NCI-H2081 (cell line): Measurements from ENCODE around the gene MTRR.
"Not testable (repeated sequence)": the region's sequence is repeated elsewhere in the genome, so short reads cannot be mapped to it uniquely, and the experiment has no call there.

Experiments used
- DNase-seq, 2 experiments: peaks; one replicate each; lab custom pipeline; 2025; lab: John Stamatoyannopoulos, UW

The MTRR gene

DNA sequence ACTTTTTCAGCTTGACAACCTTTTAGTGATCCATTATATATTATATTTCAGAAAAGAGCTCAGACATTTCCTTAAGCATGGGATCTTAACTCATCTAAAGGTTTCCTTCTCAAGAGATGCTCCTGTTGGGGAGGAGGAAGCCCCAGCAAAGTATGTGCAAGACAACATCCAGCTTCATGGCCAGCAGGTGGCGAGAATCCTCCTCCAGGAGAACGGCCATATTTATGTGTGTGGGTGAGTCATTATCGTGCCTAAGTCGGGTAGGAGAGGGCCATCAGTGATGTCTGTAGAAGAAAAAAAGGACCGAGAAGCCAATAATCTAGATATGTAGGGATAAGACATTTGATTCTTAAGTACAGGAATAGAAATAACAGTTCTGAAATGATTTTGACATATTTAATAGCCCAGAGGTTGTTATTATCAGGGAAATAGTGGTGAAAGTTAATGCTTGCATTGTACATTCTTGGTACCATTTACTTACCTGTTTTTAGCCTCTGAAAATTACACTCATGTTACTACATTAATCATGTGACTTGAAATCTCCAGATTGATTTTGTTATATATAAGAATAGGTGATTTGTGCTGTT lies 28.2 kb downstream of the MTRR start:
- peak; percentile 42 to 60 for DNase-seq

DNA sequence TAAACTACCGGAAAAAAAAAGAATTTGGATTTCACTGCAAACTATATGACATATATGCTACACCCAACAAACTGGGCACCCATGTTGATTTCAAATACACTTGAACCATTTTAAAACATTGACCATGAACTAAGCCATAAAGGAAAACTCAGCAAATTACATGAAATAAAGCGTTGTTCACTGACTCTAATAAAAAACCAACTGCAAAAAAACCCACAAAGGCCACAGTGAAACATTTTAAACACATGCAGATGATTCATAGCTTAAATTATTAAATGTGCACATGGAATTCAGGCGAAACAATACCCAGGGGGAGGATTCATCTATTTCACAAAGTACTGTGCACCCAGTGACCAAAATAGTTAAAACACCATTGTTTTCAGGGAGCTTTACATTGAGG lies 33.3 kb downstream of the MTRR start:
- no peak for DNase-seq

DNA sequence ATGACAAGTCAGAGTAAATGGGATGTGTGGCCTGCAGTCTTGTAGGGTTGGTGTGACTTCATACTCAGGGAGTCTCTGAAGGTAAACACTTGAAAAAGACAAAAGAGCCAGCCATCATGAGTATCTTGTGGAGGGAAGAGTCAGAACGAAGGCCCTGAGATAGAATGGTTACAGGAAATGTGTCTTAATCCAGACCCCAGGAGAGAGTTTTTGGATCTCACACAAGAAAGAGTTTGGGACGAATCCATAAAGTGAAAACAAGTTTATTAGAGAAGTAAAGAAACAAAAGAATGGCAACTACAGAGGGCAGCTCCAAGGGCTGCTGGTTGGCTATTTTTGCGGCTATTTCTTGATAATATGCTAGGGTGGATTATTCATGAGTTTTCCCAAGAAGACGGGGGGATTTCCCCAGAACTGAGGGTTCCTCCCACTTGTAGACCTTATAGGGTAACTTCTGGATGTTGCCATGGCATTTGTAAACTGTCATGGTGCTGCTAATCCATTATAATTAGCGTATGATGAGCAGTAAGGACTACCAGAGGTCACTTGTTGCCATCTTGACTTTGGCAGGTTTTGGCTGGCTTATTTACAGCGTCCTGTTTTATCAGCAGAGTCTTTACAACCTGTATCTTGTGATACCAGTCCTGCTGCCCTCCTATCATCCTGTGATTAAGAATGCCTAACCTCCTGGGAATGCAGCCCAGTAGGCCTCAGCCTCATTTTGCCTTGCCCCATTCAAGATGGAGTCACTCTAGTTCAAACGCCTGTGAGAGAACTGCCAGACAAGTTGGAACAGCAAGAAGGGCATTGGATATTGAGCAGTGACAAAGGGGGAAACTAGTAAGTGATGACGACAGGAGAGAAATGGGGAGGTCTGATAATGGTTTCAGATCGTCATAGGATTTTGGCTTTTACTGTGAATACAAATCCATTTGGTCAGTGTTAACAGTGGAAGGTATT lies 34.0 kb downstream of the MTRR start:
- DNase-seq = no peak

DNA sequence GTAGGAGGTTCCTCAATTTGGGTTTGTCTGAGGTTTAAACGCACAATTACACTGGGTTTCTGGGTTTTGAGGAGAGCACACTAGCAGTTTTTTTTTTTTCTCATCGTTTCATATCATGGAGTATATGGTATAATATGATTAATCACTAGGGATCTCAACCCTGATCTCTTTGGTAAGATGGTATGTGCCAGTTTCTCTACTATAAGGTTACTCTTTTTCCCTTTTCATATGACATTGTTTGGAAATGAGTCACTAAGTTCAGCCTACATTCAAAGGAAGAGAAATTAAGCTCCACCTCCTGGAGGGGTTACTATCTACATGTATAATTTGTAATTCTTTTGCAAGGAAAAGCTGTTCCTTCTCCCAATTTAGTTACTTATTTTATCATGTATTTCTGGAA lies 35.2 kb downstream of the MTRR start:
- no peak for DNase-seq

DNA sequence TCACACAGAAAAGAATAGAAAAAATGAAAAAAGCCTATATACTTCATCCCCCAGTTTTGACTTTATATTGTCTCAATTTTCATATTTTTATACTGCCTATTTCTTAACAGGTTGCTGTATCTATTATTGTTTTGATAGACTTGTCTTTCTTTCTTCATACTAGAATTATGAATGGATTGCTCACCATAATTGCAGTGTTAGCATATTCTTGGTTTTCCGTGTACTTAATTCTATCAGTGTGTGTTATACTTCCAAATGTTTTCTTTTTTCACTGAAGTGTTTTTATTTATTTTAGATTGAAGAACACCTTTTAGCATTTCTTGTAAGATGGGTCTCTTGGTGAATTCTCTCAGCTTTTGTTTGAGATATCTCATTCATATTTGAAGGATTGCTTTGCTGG lies 38.7 kb downstream of the MTRR start:
- no peak for DNase-seq

DNA sequence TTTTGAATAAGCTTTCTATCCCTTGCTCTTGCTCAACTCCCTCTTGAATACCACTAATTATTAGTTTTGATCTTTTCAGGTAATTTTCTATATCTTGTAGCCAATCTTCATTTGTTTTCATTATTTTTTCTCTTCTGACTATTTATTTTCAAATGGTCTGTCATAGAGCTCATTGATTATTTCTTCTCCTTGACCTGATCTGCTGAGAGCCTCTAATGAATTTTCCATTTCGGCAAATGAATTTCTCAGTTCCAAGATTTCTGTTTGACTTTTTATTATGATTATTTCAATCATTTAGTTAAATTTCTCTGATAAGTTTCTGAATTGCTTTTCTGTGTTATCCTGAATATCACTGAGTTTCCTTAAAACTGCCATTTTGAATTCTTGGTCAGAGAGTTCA lies 39.4 kb downstream of the MTRR start:
- no peak for DNase-seq

DNA sequence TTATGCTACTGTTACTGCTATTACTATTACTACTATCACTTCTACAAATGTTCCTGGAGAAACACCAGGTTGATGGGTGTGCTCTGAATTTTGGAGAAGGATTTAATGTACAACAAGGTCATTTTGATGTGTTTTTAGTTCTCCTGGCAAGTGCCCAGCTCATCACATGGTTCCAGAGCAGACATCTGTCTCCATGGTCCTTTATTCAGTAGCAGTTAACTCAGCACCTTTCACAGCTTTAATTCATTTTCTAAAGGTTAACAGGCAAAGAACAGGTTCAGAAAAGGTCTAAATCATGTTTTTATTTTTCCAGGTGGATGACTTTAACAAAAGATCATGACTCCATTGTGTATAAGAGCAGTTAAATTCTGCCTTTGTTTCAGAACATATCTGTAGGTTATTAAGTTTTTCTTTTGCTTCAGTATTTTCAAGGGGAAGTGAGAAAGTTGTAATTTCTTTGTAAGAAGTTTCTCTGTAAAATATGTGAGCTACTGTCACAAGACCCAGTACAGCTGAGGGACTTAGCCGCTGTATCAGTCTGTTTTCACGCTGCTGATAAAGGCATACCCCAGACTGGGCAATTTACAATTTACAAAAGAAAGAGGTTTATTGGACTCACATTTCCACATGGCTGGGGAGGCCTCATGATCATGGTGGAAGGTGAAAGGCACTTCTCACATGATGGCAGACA lies 41.9 kb downstream of the MTRR start:
- peak in 1 of 2 experiments; percentile 35 for DNase-seq

DNA sequence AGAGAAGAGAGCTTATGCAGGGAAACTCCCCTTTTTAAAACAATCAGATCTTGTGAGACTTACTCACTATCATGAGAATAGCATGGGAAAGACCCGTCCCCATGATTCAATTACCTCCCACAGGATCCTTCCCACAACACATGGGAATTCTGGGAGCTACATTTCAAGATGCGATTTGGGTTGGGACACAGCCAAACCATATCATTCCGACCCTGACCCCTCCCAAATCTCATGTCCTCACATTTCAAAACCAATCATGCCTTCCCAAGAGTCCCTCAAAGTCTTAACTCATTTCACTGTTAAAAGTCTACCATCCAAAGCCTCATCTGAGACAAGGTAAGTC lies 42.5 kb downstream of the MTRR start:
- not testable (repeated sequence) for DNase-seq

DNA sequence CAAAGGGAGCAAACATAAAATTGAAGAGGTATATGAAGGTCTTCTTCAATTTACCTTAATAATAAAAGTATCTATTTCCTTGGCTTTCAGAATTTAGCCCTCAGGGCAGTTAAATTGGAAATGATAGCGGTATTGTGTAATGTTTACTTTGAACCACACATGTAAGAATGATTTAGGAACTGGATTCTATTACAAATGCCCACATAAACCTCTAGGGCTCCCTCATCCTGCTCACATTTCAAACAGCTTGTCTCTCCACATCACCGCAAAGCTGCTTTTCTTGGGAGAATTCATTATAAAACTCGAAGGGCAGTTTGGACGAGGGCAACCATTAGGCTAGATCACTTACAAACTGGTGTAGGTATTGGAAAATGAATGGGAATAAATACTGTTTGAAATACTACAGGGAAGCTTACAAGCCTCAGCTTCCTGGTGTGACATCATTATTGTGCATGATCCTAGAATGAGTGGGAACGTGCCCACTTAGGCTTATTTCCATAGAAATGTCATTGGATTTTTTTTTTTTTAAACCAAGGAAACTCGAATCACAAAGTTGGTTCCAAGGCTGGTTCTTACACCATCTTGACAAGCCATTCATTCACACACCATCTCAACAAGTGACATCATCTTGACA lies 47.3 kb downstream of the MTRR start:
- no peak for DNase-seq

DNA sequence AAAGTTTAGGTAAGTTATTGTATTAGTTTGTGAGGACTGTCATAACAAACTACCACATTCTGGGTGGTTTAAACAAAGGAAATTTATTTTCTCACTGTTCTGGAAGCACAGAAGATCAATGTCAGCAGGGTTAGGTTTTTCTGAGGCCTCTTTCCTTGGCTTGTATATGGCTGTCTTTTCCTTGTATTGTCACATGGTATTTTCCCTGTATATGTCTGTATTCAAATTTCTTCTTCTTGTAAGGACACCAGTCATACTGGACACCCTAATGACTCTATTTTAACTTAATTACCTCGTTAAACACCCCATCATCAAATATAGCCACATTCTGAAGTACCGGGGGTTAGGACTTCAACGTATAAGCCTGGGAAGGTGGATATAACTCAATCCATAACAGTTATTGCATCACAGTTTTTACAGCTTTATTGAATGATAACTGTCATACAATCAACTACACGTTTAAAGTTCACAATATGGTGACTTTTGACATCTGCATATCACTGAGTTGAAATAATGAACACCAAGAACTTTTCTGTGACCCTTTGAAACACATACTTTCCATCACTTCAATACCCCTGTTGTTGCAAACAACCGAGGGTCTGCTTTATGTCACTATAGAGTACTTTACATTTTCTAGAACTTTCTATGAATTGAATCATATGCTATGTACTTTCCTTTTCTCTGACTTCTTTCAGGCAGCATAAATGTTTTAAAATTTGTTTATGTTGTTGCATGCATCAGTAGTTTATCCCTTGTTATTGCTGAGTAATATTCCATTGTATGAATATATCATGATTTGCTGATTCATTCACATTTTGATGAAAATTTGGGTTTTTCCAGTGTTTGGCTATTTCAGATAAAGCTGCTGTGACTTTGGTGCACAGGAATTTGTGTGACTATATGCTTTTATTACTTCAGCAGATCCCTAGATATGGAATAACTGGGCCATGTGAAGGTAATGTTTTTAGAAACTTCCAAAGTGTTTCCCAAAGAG lies 48.5 kb downstream of the MTRR start:
- DNase-seq = no peak

DNA sequence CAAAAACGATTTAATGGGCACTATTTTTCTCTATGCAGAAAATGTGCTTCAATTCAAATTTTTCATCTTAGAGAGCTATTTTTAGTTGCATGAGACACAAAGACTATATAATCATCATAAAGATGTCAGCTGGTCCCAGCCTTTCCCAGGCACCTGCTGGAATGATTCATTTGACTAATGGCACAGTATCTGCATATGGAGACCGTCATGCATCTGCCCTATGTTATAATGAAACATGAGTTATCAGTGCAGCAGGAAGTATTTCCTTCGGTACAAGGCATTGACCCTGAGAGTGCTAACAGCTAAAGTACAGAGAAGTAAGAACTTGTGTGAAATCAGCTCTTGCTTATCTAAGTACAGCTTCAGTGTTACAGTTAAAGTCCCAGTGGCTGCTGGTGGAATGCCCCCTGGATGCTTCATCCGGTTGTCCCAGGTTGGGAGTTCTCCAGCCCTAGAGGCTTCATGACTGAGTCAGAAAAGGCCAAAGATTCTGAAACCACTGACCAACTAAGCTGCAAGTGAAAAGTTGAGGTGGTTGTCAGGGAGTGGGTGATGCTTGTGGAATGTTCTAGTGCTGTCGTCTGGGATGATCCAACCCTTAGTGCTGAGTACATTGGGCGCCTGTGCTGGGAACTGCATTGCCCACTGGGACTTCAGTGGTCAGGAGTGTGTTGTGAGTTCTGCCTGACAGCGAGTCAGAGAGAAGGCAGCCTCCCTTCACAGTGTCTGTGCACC lies 57.2 kb downstream of the MTRR start:
- DNase-seq = peak in 1 of 2 experiments; percentile 55

DNA sequence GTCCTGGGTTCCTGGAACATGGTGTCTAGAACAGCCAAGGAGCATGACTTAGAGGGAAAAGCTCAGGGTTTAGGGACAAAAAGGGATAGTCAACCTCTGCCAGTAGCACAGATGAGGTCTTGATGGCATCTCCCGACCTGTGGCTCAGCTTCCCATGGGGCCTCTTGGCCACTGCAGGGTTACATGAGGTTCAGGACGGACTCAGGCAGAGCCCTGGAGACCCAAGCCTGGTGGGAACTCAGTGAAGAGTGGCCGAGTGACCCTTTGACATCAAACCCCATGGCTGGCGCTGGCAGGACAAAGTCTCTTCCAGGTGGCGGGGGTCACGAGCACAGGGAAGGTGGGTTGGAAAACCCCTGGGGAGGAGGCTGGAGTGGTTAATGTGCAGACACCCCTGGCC lies 57.8 kb downstream of the MTRR start:
- DNase-seq = no peak

DNA sequence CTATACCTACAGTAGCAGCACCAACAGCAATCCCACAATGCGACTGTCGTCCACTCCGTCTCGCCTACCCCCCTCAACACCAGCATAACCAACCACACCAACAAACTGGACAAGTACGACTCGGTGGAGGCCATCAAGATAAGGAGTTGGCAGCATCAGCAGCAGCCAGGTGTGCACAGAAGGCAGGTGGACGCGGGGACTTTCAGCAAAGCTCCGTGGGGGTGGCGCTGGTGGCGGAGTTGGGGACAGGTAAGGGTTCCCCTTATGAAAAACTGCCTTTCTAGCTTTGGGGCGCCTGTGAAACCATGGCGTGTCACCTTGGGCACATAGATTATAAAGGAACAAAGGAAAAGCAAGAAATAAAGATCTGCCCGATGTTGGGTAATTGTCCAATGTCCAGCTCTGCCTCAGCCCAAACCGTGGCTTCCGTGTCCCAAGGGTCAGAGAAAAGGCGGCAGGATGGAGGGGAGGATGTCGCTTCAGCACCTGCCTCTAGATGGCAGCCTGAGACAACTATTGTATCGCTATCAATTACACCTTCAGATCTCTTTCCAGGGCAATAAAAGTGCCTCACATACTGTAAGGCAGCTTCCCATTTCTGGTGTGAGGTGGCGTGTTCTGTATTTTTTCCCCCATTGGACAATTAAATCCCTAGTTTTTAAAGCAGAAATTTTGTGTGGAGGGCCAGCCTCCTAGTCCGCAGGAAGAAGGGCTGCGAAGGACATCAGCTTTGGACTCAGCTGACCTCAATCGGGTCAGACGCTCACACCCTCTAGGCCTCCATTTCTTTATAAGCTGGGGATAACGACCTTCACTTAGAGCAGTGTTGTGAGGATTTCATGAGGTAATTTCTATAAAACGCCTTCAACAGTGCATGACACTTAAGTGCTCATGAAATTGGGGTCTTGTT lies 58.8 kb downstream of the MTRR start:
- DNase-seq = peak; percentile 80 to 89

DNA sequence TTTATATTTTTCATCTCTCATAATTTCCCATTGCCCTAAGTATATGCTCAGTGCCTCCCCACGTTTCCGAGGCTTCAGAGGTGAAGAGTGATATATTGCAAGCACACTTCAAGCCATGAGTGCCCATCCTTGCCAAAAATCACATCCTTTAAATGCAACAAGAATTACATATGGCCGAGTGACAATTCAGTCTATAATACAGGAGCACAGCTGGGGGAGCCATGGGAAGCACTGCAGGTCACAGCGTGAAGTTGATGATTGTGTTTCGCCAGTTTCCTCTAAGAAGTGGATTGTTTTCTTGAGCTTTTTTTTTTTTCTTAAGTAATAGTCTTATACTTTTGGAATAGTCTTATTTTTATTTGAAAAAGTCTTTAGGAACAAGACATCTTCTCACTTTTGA lies 61.1 kb downstream of the MTRR start:
- peak in 1 of 2 experiments; percentile 35 for DNase-seq

DNA sequence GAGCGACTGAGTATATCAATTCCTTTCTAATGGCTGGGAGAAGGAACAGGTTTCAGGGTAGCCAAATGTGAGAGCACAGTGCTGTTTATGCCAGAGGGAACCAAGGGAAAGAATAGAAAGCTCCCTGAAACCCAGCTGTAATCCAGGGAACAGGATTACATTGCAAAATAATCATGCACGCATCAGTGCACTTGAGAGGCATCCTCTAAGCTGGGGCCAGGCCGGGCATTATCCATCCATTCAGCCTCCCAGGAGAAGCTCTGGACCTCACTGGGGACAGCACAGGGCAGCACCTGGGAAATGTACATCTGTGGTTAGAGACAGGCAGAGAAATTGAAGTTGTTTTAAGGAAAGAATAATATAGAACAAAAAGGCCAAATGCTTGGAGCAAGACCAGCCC lies 72.7 kb downstream of the MTRR start:
- no peak for DNase-seq

DNA sequence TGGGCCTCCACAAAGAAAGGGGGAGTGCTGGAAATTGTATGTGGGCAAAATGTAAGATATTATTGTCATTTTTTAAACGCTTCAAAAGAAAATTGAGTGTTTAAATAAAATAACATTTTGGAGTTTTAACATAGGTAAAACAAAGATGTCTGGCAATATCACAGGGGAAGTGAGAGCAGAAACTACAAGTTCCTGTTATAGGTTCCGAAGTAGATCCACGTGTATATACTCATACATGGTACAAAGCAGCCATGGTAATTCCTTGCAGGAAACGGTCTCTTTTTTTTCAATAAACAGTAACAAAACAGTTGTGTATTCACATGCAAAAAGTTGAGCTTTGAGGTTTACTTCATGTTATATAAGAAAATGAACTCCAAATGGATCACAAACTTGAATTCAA lies 78.4 kb downstream of the MTRR start:
- DNase-seq = no peak
